GM23338 (cell line): ENCODE measurements around the gene SLCO4A1. TPM values are rescaled to one million over a fixed set of nuclear protein-coding genes. Genes with fewer than 3 reads are reported as not detected.

Experiments
- ATAC-seq: fragments of 200-7000 bp; cut with Tn5 transposase; 3 replicates; pipeline ENCODE4 v1.9.1; 2020
- DNase-seq: peaks from one replicate; pipeline ENCODE4 v3.0.0-alpha.2; 2015; ENCODE audit warnings: low spot score
- H2AFZ ChIP-seq: fragments of 200-600 bp; sonication (generic); 2 replicates; pipeline ENCODE4 v1.8.0; 2016; ENCODE audit warnings: antibody characterized with exemption, mild to moderate bottlenecking, moderate library complexity
- H3F3A ChIP-seq: fragments of 200-600 bp; sonication (generic); replicated peaks from 2 replicates; pipeline ENCODE4 v1.8.0; 2017; ENCODE audit warnings: antibody characterized with exemption, mixed run types, low read depth
- H3K27ac ChIP-seq: fragments of 200-600 bp; sonication (generic); 2 replicates; pipeline ENCODE4 v1.6.1; 2016; ENCODE audit warnings: low read depth
- H3K27me3 ChIP-seq: fragments of 200-600 bp; sonication (generic); 2 replicates; pipeline ENCODE4 v1.8.0; 2016; ENCODE audit warnings: mild to moderate bottlenecking, mixed run types, moderate library complexity; ENCODE audit not compliant: insufficient read depth
- H3K36me3 ChIP-seq: fragments of 200-600 bp; sonication (generic); 2 replicates; pipeline ENCODE4 v1.8.0; 2016; ENCODE audit warnings: mild to moderate bottlenecking; ENCODE audit not compliant: insufficient read depth
- H3K4me1 ChIP-seq: fragments of 200-600 bp; sonication (generic); 2 replicates; pipeline ENCODE4 v1.8.0; 2016; ENCODE audit warnings: mild to moderate bottlenecking, moderate library complexity; ENCODE audit not compliant: insufficient read depth
- H3K4me2 ChIP-seq: fragments of 200-600 bp; sonication (generic); 2 replicates; pipeline ENCODE4 v1.7.1; 2017; ENCODE audit warnings: mixed run types
- H3K4me3 ChIP-seq: fragments of 200-600 bp; sonication (generic); 2 replicates; pipeline ENCODE4 v1.6.1; 2016; ENCODE audit warnings: mixed run types
- H3K79me2 ChIP-seq: fragments of 200-600 bp; sonication (generic); replicated peaks from 2 replicates; pipeline ENCODE4 v1.8.0; 2017; ENCODE audit warnings: mild to moderate bottlenecking; ENCODE audit not compliant: insufficient read depth
- H3K9me2 ChIP-seq: fragments of 200-600 bp; sonication (generic); 2 replicates; pipeline ENCODE4 v1.8.0; 2017; ENCODE audit not compliant: insufficient read depth
- H4K20me1 ChIP-seq: fragments of 200-600 bp; sonication (generic); replicated peaks from 2 replicates; pipeline ENCODE4 v1.8.0; 2017; ENCODE audit warnings: mild to moderate bottlenecking; ENCODE audit not compliant: insufficient read depth
- H3K27ac Mint-ChIP-seq: 2 replicates; pipeline ENCODE4 v1.8.0; 2020; ENCODE audit warnings: inconsistent platforms, mild to moderate bottlenecking, moderate library complexity, mixed read lengths
- H3K27me3 Mint-ChIP-seq: 3 replicates; pipeline ENCODE4 v1.8.0; 2022; ENCODE audit warnings: low read depth, mild to moderate bottlenecking, moderate library complexity, mixed read lengths, inconsistent platforms; ENCODE audit not compliant: insufficient read depth, poor library complexity
- H3K36me3 Mint-ChIP-seq: 3 replicates; pipeline ENCODE4 v1.8.0; 2021; ENCODE audit warnings: low read depth, mild to moderate bottlenecking, inconsistent platforms, moderate library complexity, mixed read lengths
- H3K4me1 Mint-ChIP-seq: 3 replicates; pipeline ENCODE4 v1.8.0; 2020; ENCODE audit warnings: mild to moderate bottlenecking, inconsistent platforms, mixed read lengths
- H3K4me3 Mint-ChIP-seq: 3 replicates; pipeline ENCODE4 v1.8.0; 2021; ENCODE audit warnings: moderate library complexity, mild to moderate bottlenecking, inconsistent platforms, mixed read lengths
- H3K9me3 Mint-ChIP-seq: 3 replicates; pipeline ENCODE4 v1.8.0; 2020; ENCODE audit warnings: moderate library complexity, mild to moderate bottlenecking, inconsistent platforms, mixed read lengths
- CREB1 ChIP-seq: fragments of 250-450 bp; sonication (Bioruptor Pico); IDR thresholded peaks from 2 replicates; pipeline ENCODE4 v1.5.0; 2020; ENCODE audit warnings: low read depth, mild to moderate bottlenecking, moderate library complexity
- CTCF ChIP-seq, 2 experiments: fragments of 200-600 bp in 1 of 2; sonication (generic) in 1 of 2; conservative IDR thresholded peaks; 2 replicates each; pipeline versions ENCODE4 v1.5.1 to v1.6.1; 2016 to 2017; ENCODE audit warnings: antibody characterized with exemption in 2 of 2, low read depth in 2 of 2, mild to moderate bottlenecking in 2 of 2, moderate library complexity in 1 of 2
- ETS1 ChIP-seq: IDR thresholded peaks from 2 replicates; pipeline ENCODE4 v1.6.1; 2016; ENCODE audit warnings: antibody characterized with exemption
- EZH2phosphoT487 ChIP-seq: fragments of 200-600 bp; sonication (generic); IDR thresholded peaks from one replicate; pipeline ENCODE4 v1.8.1; 2018; ENCODE audit warnings: antibody characterized with exemption; ENCODE audit not compliant: unreplicated experiment
- JUNB ChIP-seq: IDR thresholded peaks from one replicate; pipeline ENCODE4 v1.6.1; 2016; ENCODE audit warnings: antibody characterized with exemption; ENCODE audit not compliant: unreplicated experiment
- NANOG ChIP-seq: IDR thresholded peaks from 2 replicates; pipeline ENCODE4 v1.6.1; 2016; ENCODE audit warnings: antibody characterized with exemption, borderline replicate concordance
- POLR2AphosphoS5 ChIP-seq: IDR thresholded peaks from 2 replicates; pipeline ENCODE4 v1.6.1; 2016; ENCODE audit warnings: antibody characterized with exemption, low read depth
- REST ChIP-seq: IDR thresholded peaks from one replicate; pipeline ENCODE4 v1.6.1; 2018; ENCODE audit warnings: antibody characterized with exemption; ENCODE audit not compliant: unreplicated experiment
- STAT1 ChIP-seq: IDR thresholded peaks from one replicate; pipeline ENCODE4 v1.6.1; 2016; ENCODE audit warnings: antibody characterized with exemption; ENCODE audit not compliant: unreplicated experiment
- ZNF114 ChIP-seq: fragments of 250-450 bp; sonication (Bioruptor Pico); IDR thresholded peaks from 2 replicates; pipeline ENCODE4 v1.5.0; 2020; ENCODE audit warnings: mild to moderate bottlenecking, moderate library complexity
- ZNF331 ChIP-seq: fragments of 250-450 bp; sonication (Bioruptor Pico); IDR thresholded peaks from 2 replicates; pipeline ENCODE4 v1.5.0; 2020; ENCODE audit warnings: low read depth, mild to moderate bottlenecking, moderate library complexity
- ZNF462 ChIP-seq: fragments of 250-450 bp; sonication (Bioruptor Pico); IDR thresholded peaks from 2 replicates; pipeline ENCODE4 v1.5.0; 2020; ENCODE audit warnings: mild to moderate bottlenecking, moderate library complexity
- polyA plus RNA-seq: library from polyadenylated mRNA; unstranded; fragments of >200 nt; fragmentation: Nextera tagmentation; extraction: Ambion mirVana; gene quantifications from 2 replicates; pipeline ENCODE4 v1.2.1, GENCODE V29; 2016
- total RNA-seq: library from RNA; depleted of rRNA; stranded (reverse); fragments of >200 nt; shearing (Covaris generic); gene quantifications from 2 replicates; pipeline ENCODE4 v1.2.3, GENCODE V29; 2014

The SLCO4A1 gene
- total and polyA plus RNA-seq, 2 experiments from 2014 or later: 28.5 to 41.6 TPM

- TF ChIP-seq ZNF331 (CRISPR knock-in tag) (no peak), CREB1 (no peak), STAT1 (no peak)
Measured at GRCh38 chr20:62698231-62698630, 55.9 kb downstream of the SLCO4A1 start (continued).

GRCh38 chr20:62699296-62699695 lies 57.0 kb downstream of the SLCO4A1 start:
- Mint-ChIP-seq H3K4me1 (no peaks in the 10 kb centered on the region), H3K9me3 (no peaks in the 10 kb centered on the region)
- H4K20me1 ChIP-seq: no peaks in the 10 kb centered on the region

More at GRCh38 chr20:62699296-62699695, 57.0 kb downstream of the SLCO4A1 start:
- no peak overlapping the region for H3K4me3 ChIP-seq
- H3K4me1 ChIP-seq: no peaks in the 10 kb centered on the region
- Mint-ChIP-seq H3K36me3 (no peaks in the 10 kb centered on the region), H3K4me3 (no peak overlapping the region), H3K27me3 (peaks cover 9% of the 10 kb centered on the region), H3K27ac (no peak overlapping the region)
- H3K27ac ChIP-seq: no peak overlapping the region
- no peaks in the 10 kb centered on the region for H3K79me2 ChIP-seq
- ATAC-seq: no peak
- no peaks in the 10 kb centered on the region for H3F3A ChIP-seq
- no peaks in the 10 kb centered on the region for H3K36me3 ChIP-seq
- TF ChIP-seq JUNB (no peak), EZH2phosphoT487 (no peak), ETS1 (no peak), ZNF462 (CRISPR knock-in tag) (no peak), ZNF331 (CRISPR knock-in tag) (no peak), NANOG (no peak), REST (no peak), CTCF (conservative IDR thresholded peaks at IDR 0.05; ENCODE audit: low read depth in 2 of 2) (no peak), POLR2AphosphoS5 (no peak), ZNF114 (CRISPR knock-in tag) (no peak)
- no peaks in the 10 kb centered on the region for H3K27me3 ChIP-seq
- no peak overlapping the region for H3K4me2 ChIP-seq
- H2AFZ ChIP-seq: no peak overlapping the region
- H3K9me2 ChIP-seq: no peaks in the 10 kb centered on the region
- no peak for DNase-seq
